ENCODE results near the gene ADSS1. TPM values are rescaled to one million over a fixed set of nuclear protein-coding genes. Genes with fewer than 3 reads are reported as not detected.

The ADSS1 gene
- total RNA-seq, 1 experiment from 2014 or later = 10.0 TPM

DNA sequence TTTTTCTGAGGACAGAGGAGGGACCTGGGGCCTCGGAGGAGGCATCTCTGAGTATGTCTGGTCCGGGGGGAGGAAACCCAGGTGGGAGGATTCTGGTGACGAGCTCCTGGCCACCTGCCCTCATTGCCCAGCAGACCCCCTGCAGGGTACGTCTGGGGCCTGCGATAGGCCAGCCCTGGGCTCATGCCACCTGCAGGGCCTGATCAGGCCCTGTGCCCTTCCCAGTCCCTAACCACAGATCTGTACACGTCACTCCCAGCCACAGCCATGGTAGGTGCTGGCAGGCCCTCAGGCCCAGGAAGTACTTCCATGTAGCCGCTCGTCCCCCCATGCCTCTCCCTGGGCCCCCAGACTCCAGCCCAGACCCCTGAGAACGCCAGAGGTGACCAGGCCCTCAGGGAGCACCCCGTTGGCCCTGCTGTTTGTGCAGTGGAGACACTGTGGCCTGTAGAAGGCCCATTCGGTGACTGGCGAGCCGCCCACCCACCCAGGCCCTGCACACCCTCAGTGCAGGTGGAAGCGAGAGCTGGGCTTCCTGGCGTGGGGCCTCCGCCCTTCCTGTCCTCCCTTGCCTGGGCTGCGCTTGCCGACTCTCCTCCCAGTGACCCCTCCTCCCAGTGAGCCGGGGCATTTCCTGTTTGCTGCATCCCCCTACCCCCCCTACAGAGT is 28.9 kb upstream of the ADSS1 start:
- DNase-seq (ENCODE audit: low spot score) = no peak
- Mint-ChIP-seq H3K27ac (no peak overlapping the region), H3K27me3 (ENCODE audit: low read depth) (no peaks in the 10 kb centered on the region), H3K4me1 (peaks cover 28% of the 10 kb centered on the region), H3K36me3 (peaks cover 5% of the 10 kb centered on the region; the same call in 1 of the 2 replicates), H3K9me3 (no peaks in the 10 kb centered on the region), H3K4me3 (no peak overlapping the region)
- ATAC-seq = peak; percentile 11
- CTCF ChIA-PET = interaction anchor here (1.0 to 2.3 kb wide), 5 partner anchors 12 to 44 kb away, joined by 3 to 16 read pairs (median 5); no protein-coding TSS in a partner anchor
- POLR2A ChIA-PET = interaction anchor here (1.0 kb wide), 1 partner anchor 17 kb away, joined by 3 read pairs; no protein-coding TSS in a partner anchor
- TF ChIP-seq NFE2L1 (CRISPR knock-in tag; IDR thresholded peaks at IDR 0.05) (no peak), NR1H2 (CRISPR knock-in tag; IDR thresholded peaks at IDR 0.05) (no peak), ZNF263 (CRISPR knock-in tag; IDR thresholded peaks at IDR 0.05; ENCODE audit: low read depth) (peak; percentile 81)

DNA sequence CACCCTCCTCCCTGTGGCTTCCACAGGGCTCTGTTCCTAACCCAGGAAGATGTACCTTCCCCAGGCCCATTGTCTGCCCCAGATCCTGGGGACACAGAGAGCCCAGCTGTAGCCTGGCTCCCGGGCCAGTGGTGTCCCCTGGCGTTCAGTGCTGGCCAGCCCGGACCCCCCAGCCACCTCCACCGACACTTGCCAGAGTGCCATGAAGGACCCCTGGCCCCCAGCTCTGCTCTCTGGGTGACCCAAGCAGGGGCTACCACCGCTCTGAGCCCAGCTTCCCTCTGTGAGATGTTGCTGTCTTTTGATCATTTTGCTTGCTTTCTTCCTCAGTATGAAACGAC is 28.4 kb upstream of the ADSS1 start:
- Mint-ChIP-seq H3K27ac (peak overlapping the region; percentile 90), H3K4me3 (no peak overlapping the region)

DNA sequence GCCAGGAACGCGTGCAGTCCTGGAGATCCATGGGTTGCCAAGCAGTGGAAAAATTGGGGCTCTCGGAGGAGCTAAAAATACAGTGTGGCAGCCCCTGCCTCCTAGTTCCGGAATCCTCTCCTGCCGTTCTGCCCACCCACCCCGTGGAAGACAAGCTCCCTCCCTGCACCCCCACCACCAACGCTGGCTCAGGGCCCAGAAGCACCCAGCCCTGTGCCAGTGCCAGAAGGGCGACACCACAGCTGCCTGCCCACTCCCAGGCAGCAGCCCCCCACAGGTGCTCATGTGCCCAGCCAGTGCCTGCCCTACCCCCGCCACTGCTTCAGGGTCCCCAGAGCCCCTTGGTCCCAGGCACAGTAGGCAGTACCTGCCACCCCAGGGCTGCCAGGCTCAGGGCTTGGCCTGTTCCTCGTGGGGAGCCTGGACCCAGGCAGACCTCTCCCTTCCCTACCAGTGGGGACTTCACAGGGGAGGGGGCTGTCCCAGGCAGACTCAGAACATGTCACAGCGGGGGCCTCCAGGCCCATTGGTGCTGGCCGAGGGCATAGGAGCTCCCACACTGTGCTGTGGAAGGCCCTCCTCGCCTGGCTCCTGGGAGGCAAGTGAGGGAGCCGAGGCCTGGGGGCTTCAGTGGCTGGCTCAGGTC is 27.2 kb upstream of the ADSS1 start:
- Mint-ChIP-seq H3K4me1 (peaks cover 23% of the 10 kb centered on the region), H3K9me3 (no peaks in the 10 kb centered on the region), H3K27me3 (ENCODE audit: low read depth) (no peaks in the 10 kb centered on the region), H3K36me3 (peaks cover 5% of the 10 kb centered on the region; the same call in 1 of the 2 replicates), H3K4me3 (no peak overlapping the region), H3K27ac (no peak overlapping the region)
- ChIA-PET POLR2A (no interaction called here), CTCF (interaction anchor here (1.2 to 3.0 kb wide), 2 partner anchors 11 to 27 kb away, joined by 3 to 18 read pairs; no protein-coding TSS in a partner anchor)
- TF ChIP-seq, protein P1, sequence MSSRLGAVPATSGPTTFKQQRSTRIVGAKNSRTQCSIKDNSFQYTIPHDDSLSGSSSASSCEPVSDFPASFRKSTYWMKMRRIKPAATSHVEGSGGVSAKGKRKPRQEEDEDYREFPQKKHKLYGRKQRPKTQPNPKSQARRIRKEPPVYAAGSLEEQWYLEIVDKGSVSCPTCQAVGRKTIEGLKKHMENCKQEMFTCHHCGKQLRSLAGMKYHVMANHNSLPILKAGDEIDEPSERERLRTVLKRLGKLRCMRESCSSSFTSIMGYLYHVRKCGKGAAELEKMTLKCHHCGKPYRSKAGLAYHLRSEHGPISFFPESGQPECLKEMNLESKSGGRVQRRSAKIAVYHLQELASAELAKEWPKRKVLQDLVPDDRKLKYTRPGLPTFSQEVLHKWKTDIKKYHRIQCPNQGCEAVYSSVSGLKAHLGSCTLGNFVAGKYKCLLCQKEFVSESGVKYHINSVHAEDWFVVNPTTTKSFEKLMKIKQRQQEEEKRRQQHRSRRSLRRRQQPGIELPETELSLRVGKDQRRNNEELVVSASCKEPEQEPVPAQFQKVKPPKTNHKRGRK (CRISPR knock-in tag; IDR thresholded peaks at IDR 0.05; ENCODE audit: borderline replicate concordance) = no peak
- TF ChIP-seq, protein P2, sequence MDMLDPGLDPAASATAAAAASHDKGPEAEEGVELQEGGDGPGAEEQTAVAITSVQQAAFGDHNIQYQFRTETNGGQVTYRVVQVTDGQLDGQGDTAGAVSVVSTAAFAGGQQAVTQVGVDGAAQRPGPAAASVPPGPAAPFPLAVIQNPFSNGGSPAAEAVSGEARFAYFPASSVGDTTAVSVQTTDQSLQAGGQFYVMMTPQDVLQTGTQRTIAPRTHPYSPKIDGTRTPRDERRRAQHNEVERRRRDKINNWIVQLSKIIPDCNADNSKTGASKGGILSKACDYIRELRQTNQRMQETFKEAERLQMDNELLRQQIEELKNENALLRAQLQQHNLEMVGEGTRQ (CRISPR knock-in tag; IDR thresholded peaks at IDR 0.05) = no peak
- no peak for TF ChIP-seq ZNF416 (CRISPR knock-in tag; IDR thresholded peaks at IDR 0.05)
- TF ChIP-seq, protein P3, sequence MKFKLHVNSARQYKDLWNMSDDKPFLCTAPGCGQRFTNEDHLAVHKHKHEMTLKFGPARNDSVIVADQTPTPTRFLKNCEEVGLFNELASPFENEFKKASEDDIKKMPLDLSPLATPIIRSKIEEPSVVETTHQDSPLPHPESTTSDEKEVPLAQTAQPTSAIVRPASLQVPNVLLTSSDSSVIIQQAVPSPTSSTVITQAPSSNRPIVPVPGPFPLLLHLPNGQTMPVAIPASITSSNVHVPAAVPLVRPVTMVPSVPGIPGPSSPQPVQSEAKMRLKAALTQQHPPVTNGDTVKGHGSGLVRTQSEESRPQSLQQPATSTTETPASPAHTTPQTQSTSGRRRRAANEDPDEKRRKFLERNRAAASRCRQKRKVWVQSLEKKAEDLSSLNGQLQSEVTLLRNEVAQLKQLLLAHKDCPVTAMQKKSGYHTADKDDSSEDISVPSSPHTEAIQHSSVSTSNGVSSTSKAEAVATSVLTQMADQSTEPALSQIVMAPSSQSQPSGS (CRISPR knock-in tag; IDR thresholded peaks at IDR 0.05; ENCODE audit: borderline replicate concordance, low read depth) = no peak
- TF ChIP-seq ZBTB21 (CRISPR knock-in tag; IDR thresholded peaks at IDR 0.05; ENCODE audit: borderline replicate concordance) = no peak
- ATAC-seq (no peak), DNase-seq (ENCODE audit: low spot score) (no peak)

More for the DNA sequence above, 28.4 kb upstream of the ADSS1 start:
- peaks cover 5% of the 10 kb centered on the region; the same call in 1 of the 2 replicates for H3K36me3 Mint-ChIP-seq
- DNase-seq (ENCODE audit: low spot score) (no peak), ATAC-seq (no peak)
- no peaks in the 10 kb centered on the region for H3K27me3 Mint-ChIP-seq (ENCODE audit: low read depth)
- no peak for TF ChIP-seq NR2C2 (CRISPR knock-in tag; IDR thresholded peaks at IDR 0.05)
- TF ChIP-seq FOXP1 (CRISPR knock-in tag; IDR thresholded peaks at IDR 0.05; ENCODE audit: borderline replicate concordance) = no peak
- no peak for TF ChIP-seq SMAD4 (CRISPR knock-in tag; IDR thresholded peaks at IDR 0.05)
- TF ChIP-seq ZNF263 (CRISPR knock-in tag; IDR thresholded peaks at IDR 0.05; ENCODE audit: low read depth) = 0 out of 2 replicates have a peak, but pooled peaks have one; percentile 11
- TF ChIP-seq, protein P3 (CRISPR knock-in tag; IDR thresholded peaks at IDR 0.05; ENCODE audit: borderline replicate concordance, low read depth) = no peak
- POLR2A ChIA-PET = interaction anchor here (1.0 kb wide), 1 partner anchor 18 kb away, joined by 3 read pairs; no protein-coding TSS in a partner anchor
- CTCF ChIA-PET = interaction anchor here (1.0 to 2.3 kb wide), 3 partner anchors 14 to 35 kb away, joined by 3 to 16 read pairs (median 7); no protein-coding TSS in a partner anchor
- no peaks in the 10 kb centered on the region for H3K9me3 Mint-ChIP-seq
- peaks cover 30% of the 10 kb centered on the region for H3K4me1 Mint-ChIP-seq
